Keratinocyte (primary cell): ENCODE measurements around the gene UGT2B10. TPM values are rescaled to one million over a fixed set of nuclear protein-coding genes. Genes with fewer than 3 reads are reported as not detected.

Experiments used
- DNase-seq: peaks from one replicate; pipeline ENCODE4 v3.0.0-alpha.2; 2011; ENCODE audit warnings: low read depth, missing footprints, low spot score
- FAIRE-seq: peaks from 2 replicates; lab custom pipeline; 2011; peaks lifted over from hg19 to GRCh38; lab: Jason Lieb, UNC
- H2AFZ ChIP-seq: 2 replicates; pipeline ENCODE4 v1.6.0; 2012; ENCODE audit warnings: low read length, control low read depth, inconsistent platforms; ENCODE audit not compliant: control insufficient read depth
- H3K27ac ChIP-seq: 2 replicates; pipeline ENCODE4 v1.5.1; 2011; ENCODE audit warnings: low read length; ENCODE audit not compliant: control insufficient read depth, insufficient read depth
- H3K27me3 ChIP-seq: 3 replicates; pipeline ENCODE4 v1.6.0; 2011; ENCODE audit warnings: low read length; ENCODE audit not compliant: control insufficient read depth, insufficient read depth; ENCODE audit errors: extremely low read depth
- H3K36me3 ChIP-seq, 2 experiments: 2 replicates in 1 of 2; 3 replicates in 1 of 2; pipeline ENCODE4 v1.5.1; 2011; ENCODE audit warnings: low read length in 2 of 2, mild to moderate bottlenecking in 1 of 2; ENCODE audit not compliant: control insufficient read depth in 2 of 2, insufficient read depth in 2 of 2; ENCODE audit errors: extremely low read depth in 1 of 2
- H3K4me1 ChIP-seq: 3 replicates; pipeline ENCODE4 v1.5.1; 2011; ENCODE audit warnings: low read length; ENCODE audit not compliant: control insufficient read depth, insufficient read depth; ENCODE audit errors: extremely low read depth
- H3K4me2 ChIP-seq: 3 replicates; pipeline ENCODE4 v1.6.0; 2011; ENCODE audit warnings: low read depth, low read length; ENCODE audit not compliant: control insufficient read depth, insufficient read depth; ENCODE audit errors: extremely low read depth
- H3K4me3 ChIP-seq, 3 experiments: fragments of 200-600 bp in 1 of 3; sonication (generic) in 1 of 3; 2 replicates in 2 of 3; 3 replicates in 1 of 3; pipeline ENCODE4 v1.5.1; 2011 to 2016; ENCODE audit warnings: low read length in 3 of 3, mild to moderate bottlenecking in 3 of 3, control low read depth in 2 of 3, inconsistent platforms in 1 of 3, low read depth in 1 of 3, mixed read lengths in 1 of 3, mixed run types in 1 of 3, moderate library complexity in 1 of 3; ENCODE audit not compliant: control insufficient read depth in 2 of 3, insufficient read depth in 2 of 3; ENCODE audit errors: extremely low read depth in 1 of 3
- H3K79me2 ChIP-seq: 2 replicates; pipeline ENCODE4 v1.6.0; 2012; ENCODE audit warnings: low read length; ENCODE audit not compliant: control insufficient read depth, insufficient read depth
- H3K9ac ChIP-seq: 3 replicates; pipeline ENCODE4 v1.6.0; 2011; ENCODE audit warnings: low read length; ENCODE audit not compliant: control insufficient read depth, insufficient read depth; ENCODE audit errors: extremely low read depth
- H3K9me1 ChIP-seq: 3 replicates; pipeline ENCODE4 v1.6.0; 2011; ENCODE audit warnings: low read length; ENCODE audit not compliant: control insufficient read depth, insufficient read depth; ENCODE audit errors: extremely low read depth
- H3K9me3 ChIP-seq: 2 replicates; pipeline ENCODE4 v1.5.1; 2012; ENCODE audit warnings: low read depth, low read length; ENCODE audit not compliant: control insufficient read depth
- H4K20me1 ChIP-seq: 3 replicates; pipeline ENCODE4 v1.6.0; 2011; ENCODE audit warnings: low read length; ENCODE audit not compliant: control insufficient read depth, insufficient read depth; ENCODE audit errors: extremely low read depth
- CTCF ChIP-seq, 3 experiments: IDR thresholded peaks in 1 of 3; conservative IDR thresholded peaks in 1 of 3; optimal IDR thresholded peaks in 1 of 3; 2 replicates in 2 of 3; 3 replicates in 1 of 3; pipeline versions ENCODE3 to v1.5.1; 2011; ENCODE audit warnings: low read length in 3 of 3, mild to moderate bottlenecking in 3 of 3, moderate library complexity in 2 of 3, control low read depth in 1 of 3, inconsistent platforms in 1 of 3; ENCODE audit not compliant: insufficient read depth in 2 of 3; ENCODE audit errors: extremely low read depth in 1 of 3
- EZH2 ChIP-seq: IDR thresholded peaks from one replicate; pipeline ENCODE4 v1.6.1; 2012; ENCODE audit warnings: inconsistent platforms, mild to moderate bottlenecking, low read length, moderate library complexity
- dilution Hi-C: fragments of 300-500 bp; cut with MboI; formaldehyde crosslinking; loops from one replicate; pipeline ENCODE4 v1.7.0; 2020; ENCODE audit warnings: low sequenced_read_pairs; ENCODE audit not compliant: extremely low pct_ligation_motif_present
- polyA plus RNA-seq, 5 experiments: library from polyadenylated mRNA; depleted of rRNA in 3 of 5; stranded (reverse) in 3 of 5; stranded (forward) in 1 of 5; unstranded in 1 of 5; fragments of >200 nt; gene quantifications; 1 replicate in 1 of 5; 2 replicates in 3 of 5; 3 replicates in 1 of 5; pipeline versions ENCODE4 v1.2.1 to v1.2.3, GENCODE V29; 2011 to 2012; ENCODE audit warnings: missing spikeins in 2 of 5, low read depth in 1 of 5, low replicate concordance in 1 of 5

The UGT2B10 gene
- polyA plus RNA-seq, 1 donor (not counting 4 experiments of a cell fraction or from before 2014, with no cell fraction given) = not detected

DNA sequence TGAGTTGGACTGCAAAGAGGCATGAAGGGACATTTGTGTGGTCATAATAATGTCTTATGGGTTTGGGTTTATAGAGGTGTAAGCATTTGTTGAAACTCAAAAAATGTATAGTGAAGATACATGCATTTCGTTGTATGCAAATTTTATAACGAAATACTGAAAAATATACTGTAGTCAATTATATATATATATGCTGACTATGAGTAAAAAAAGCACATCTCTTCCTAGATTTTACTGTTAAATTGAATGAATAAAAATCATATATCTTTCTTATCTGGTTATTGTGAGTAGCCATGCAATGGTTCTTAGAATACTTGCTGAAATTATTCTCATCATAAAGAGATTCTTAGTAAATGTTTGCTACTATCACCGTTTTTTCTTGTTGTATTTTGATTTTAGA lies 34.5 kb downstream of the UGT2B10 start:
- TF ChIP-seq CTCF (optimal IDR thresholded peaks at IDR 0.05 in 1 of 3, IDR thresholded peaks at IDR 0.05 in 1 of 3, conservative IDR thresholded peaks at IDR 0.05 in 1 of 3; ENCODE audit: extremely low read depth in 1 of 3, insufficient read depth in 2 of 3, low read length in 3 of 3) (no peak), EZH2 (no peak)
- no peaks in the 10 kb centered on the region for H3K27me3 ChIP-seq
- H3K4me2 ChIP-seq = no peak overlapping the region
- FAIRE-seq (no peak), DNase-seq (no peak)
- no peaks in the 10 kb centered on the region for H4K20me1 ChIP-seq
- no peak overlapping the region for H3K9ac ChIP-seq
- H3K9me1 ChIP-seq = no peaks in the 10 kb centered on the region
- H3K9me3 ChIP-seq = no peaks in the 10 kb centered on the region
- no peak overlapping the region for H2AFZ ChIP-seq
- H3K79me2 ChIP-seq = no peaks in the 10 kb centered on the region
- no peak overlapping the region for H3K27ac ChIP-seq
- H3K4me1 ChIP-seq = no peaks in the 10 kb centered on the region
- dilution Hi-C loops = no loop called here
- H3K4me3 ChIP-seq = no peak overlapping the region
- no peaks in the 10 kb centered on the region for H3K36me3 ChIP-seq

GRCh38 chr4:68855771-68856170 lies 40.0 kb downstream of the UGT2B10 start:
- Histone ChIP-seq H3K4me1 (no peaks in the 10 kb centered on the region), H3K36me3 (no peaks in the 10 kb centered on the region), H2AFZ (no peak overlapping the region), H3K27me3 (no peaks in the 10 kb centered on the region), H3K9me1 (no peaks in the 10 kb centered on the region), H3K79me2 (no peaks in the 10 kb centered on the region), H3K9me3 (no peaks in the 10 kb centered on the region), H3K4me3 (no peak overlapping the region), H3K27ac (no peak overlapping the region), H3K4me2 (no peak overlapping the region), H4K20me1 (no peaks in the 10 kb centered on the region), H3K9ac (no peak overlapping the region)
- TF ChIP-seq CTCF (optimal IDR thresholded peaks at IDR 0.05 in 1 of 3, IDR thresholded peaks at IDR 0.05 in 1 of 3, conservative IDR thresholded peaks at IDR 0.05 in 1 of 3; ENCODE audit: extremely low read depth in 1 of 3, insufficient read depth in 2 of 3, low read length in 3 of 3) (no peak), EZH2 (no peak)
- dilution Hi-C loops = no loop called here
- DNase-seq (no peak), FAIRE-seq (no peak)
